PC-3 (cell line): ENCODE measurements around the gene GPATCH2L.

Source experiments
- CTCF ChIP-seq: fragments of 300-600 bp; sonication (generic); conservative IDR thresholded peaks from 2 replicates; pipeline ENCODE4 v1.5.1; 2017; ENCODE audit warnings: antibody characterized with exemption, low read depth, mild to moderate bottlenecking, low read length
- EZH2 ChIP-seq: fragments of 300-600 bp; sonication (generic); IDR thresholded peaks from one replicate; pipeline ENCODE4 v1.6.1; 2017; ENCODE audit warnings: antibody characterized with exemption, mild to moderate bottlenecking, low read length; ENCODE audit not compliant: unreplicated experiment
- EZH2phosphoT487 ChIP-seq: fragments of 300-600 bp; sonication (generic); IDR thresholded peaks from 2 replicates; pipeline ENCODE4 v1.6.1; 2018; ENCODE audit warnings: mild to moderate bottlenecking, antibody characterized with exemption, low read length, borderline replicate concordance

- no peak for TF ChIP-seq EZH2
- TF ChIP-seq CTCF: no peak
- no peak for TF ChIP-seq EZH2phosphoT487
Measured at GRCh38 chr14:76218662-76219061, 66.9 kb downstream of the GPATCH2L start.
